HG03159 (cell line): ENCODE measurements around the gene ADIPOR2.
A peak's percentile ranks its signal among the peaks of the same experiment; 100 is the strongest.

Experiments
- ATAC-seq: cut with Tn5 transposase; IDR thresholded peaks from one replicate; pipeline ENCODE4 v1.9.1; 2021; ENCODE audit warnings: mild to moderate bottlenecking, moderate library complexity; ENCODE audit not compliant: unreplicated experiment

Gene ADIPOR2

DNA sequence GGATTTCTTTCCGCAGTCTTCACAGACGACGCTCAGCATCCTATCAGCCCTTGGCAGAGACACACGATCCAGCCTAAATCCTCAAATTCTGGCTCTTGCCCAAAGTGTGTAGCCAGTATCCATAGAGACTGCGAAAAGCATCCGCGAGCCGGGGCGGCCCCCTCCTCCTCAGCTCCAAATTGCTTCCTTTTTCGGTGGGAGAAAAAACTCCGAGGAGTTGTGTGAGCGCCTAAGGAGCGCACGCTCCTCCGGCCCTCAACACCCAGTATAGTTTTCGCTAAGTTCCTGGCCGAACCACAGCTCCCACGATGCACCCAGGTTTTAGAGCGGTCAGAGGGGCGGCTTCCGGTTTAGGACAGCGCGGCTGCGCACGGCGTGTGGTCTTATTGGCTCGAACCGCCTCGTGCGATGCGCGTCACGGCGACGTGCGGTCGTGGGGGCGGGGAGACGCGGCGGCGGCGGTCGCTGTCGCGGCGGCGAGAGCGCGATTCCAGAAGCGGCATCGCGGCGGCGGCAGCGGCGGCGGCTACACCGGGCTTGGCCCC is at the start of gene ADIPOR2:
ADIPOR2 (plus strand) TSS at position 493 of the 545 bp plus-strand sequence. CDS start 63,274 bp downstream, outside the sequence.
- ATAC-seq = peak; percentile 92

DNA sequence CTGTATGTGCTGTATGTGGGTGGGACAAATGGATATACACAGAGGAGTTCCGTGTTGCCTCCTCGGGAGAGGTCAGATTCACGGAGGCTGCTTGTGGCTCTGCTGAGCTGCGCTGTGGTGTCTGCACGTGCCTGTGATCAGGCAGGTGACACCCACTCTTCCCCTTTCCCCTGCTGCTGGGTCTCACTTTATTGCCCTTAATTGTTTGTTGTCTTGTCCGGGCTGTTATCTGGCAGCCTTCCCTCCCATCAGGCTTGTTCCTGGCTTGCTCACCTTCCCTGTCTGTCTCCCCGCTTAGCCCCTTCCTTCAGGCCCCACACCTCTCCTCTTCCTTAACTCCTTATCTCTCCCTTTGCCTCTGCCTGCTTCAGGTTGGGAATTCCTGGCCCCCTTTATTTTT is 48.4 kb upstream of the ADIPOR2 start:
- no peak for ATAC-seq

DNA sequence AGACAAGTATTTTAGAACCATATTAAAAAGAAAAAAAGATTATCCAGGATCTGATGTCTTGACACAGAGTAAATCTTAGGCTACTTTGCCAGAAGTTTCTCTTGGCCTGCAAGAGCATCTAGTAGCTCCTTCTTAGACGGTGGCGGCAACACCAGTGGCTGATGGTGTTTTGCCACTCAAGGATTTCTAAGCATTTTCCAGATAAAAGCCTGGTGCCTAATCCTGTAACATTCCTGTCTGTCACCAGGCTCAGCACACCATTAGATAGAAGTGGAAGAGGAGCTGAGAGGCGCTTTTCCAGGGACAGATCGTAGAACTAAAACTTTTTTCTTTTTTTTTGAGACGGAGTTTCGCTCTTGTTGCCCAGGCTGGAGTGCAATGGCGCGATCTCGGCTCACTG is 47.8 kb upstream of the ADIPOR2 start:
- ATAC-seq = no peak

- no peak for ATAC-seq
Observed at GRCh38 chr12:1643905-1644533, 46.9 kb upstream of the ADIPOR2 start.

- ATAC-seq = no peak
Observed at GRCh38 chr12:1644534-1645438, 46.1 kb upstream of the ADIPOR2 start.

DNA sequence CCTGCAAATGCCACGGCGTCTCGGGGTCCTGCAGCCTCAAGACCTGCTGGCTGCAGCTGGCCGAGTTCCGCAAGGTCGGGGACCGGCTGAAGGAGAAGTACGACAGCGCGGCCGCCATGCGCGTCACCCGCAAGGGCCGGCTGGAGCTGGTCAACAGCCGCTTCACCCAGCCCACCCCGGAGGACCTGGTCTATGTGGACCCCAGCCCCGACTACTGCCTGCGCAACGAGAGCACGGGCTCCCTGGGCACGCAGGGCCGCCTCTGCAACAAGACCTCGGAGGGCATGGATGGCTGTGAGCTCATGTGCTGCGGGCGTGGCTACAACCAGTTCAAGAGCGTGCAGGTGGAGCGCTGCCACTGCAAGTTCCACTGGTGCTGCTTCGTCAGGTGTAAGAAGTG is 45.1 kb upstream of the ADIPOR2 start:
- no peak for ATAC-seq

DNA sequence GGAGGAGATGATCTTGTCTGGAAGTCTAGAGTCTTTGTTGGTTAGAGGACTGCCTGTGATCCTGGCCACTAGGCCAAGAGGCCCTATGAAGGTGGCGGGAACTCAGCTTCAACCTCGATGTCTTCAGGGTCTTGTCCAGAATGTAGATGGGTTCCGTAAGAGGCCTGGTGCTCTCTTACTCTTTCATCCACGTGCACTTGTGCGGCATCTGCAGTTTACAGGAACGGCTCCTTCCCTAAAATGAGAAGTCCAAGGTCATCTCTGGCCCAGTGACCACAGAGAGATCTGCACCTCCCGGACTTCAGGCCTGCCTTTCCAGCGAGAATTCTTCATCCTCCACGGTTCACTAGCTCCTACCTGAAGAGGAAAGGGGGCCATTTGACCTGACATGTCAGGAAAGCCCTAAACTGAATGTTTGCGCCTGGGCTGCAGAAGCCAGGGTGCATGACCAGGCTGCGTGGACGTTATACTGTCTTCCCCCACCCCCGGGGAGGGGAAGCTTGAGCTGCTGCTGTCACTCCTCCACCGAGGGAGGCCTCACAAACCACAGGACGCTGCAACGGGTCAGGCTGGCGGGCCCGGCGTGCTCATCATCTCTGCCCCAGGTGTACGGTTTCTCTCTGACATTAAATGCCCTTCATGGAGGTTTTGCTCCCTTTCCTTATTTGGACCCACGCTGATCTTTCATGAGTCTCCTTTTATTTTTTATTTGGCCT is 44.1 kb upstream of the ADIPOR2 start:
- no peak for ATAC-seq

- ATAC-seq = no peak
Observed at GRCh38 chr12:1647285-1647669, 43.6 kb upstream of the ADIPOR2 start.

GRCh38 chr12:1650260-1650977 is 40.5 kb upstream of the ADIPOR2 start:
- ATAC-seq = no peak

GRCh38 chr12:1650978-1651361 is 39.9 kb upstream of the ADIPOR2 start:
- ATAC-seq = no peak

DNA sequence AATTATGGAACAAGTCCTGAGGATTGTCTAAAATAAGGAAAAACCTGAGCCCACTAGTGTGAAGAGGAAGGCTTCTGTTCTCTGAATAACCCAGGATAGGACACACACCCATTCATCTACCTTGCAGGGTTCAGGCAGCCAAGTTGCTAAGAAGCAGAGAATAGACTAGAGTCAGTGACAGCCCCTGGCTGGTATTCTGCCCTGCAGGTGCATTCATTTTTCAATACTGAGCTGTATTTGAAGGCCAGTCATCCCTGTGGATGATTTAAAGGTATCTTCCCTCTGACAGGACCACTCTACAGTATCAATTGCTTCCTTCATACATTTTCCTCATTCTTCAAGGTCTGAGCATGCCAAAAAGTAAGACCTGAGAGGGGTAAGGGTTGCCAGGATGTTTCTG is 38.9 kb upstream of the ADIPOR2 start:
- ATAC-seq = no peak

GRCh38 chr12:1655225-1655788 is 35.6 kb upstream of the ADIPOR2 start:
- ATAC-seq = no peak

DNA sequence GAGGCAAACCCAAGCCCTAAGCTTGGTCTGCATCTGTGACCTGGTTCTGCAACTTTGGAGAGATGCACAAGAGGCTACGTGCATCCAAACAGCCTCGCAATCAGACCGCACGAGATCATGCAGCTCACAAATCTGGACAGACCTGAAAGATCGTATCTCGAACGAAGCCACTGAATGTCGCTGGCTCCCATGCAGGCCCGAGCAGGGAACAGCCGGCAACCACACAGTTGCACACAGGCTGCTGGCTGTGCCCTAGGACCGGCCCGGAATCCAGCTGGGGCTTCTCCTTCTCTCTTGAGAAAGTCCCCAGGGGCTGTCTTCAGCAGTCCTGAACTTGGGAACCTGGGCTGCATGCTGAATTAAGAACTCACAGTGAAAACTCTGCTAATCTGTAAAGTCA is 34.0 kb upstream of the ADIPOR2 start:
- no peak for ATAC-seq

DNA sequence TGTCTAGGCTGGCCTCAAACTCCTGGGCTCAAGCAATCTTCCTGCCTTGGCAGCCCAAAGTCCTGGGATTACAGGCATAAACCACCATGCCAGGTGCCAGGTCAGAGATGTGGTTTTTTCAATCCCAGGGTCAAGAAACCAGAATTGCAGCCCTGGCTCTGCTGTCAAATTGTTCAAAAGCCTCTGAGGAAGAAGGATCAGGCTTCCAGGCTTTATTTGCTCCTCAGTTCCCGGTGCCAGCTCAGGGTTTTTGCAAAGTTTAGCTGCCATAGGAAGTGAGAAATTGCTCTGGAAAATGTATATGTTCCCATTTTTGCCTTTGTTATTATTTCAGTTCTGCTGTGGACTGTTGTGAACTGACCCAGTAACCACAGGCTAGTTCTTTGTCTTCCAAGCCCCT is 33.2 kb upstream of the ADIPOR2 start:
- no peak for ATAC-seq

DNA sequence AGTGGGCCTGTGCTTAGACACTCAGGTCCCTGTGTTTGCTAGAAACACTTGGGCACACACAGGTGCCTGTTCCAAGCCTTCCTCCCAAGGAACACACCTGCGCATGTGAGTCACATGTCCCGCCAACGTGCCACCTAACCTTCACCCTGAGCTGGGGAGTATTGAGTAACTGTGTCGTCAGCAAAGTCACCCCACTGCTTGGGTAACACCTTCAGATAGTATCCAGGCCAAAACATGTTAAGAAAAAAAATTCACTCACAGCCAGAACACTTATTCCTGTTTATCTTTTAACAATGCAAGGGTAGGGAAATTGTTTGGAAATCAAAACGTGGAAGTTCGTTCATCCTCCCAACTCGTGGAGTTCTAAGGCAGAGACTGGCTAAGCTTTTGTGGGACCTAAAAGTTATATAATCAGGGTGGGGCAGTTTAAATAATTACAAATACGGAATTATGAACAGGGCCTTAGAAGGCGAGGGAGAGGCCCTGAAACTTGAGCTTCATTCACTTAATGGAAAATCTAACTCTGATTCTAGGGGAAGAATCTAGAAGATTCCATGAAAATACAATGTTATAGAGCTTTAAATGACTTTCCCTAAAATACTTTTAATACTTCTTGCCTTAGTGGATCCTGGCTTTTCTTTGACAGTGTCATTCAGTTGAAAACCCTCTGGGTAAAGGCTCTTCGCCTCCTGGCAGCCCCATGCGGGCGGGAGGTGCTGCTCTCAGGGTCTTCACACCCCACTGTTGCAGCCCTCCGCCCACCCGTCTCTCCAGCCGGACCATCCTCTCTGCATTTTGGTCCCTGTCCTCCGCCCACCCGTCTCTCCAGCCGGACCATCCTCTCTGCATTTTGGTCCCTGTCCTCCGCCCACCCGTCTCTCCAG is 30.3 kb upstream of the ADIPOR2 start:
- ATAC-seq = no peak

GRCh38 chr12:1661553-1662335 is 29.1 kb upstream of the ADIPOR2 start:
- ATAC-seq = peak; percentile 71

- ATAC-seq = no peak
Observed at GRCh38 chr12:1662761-1663439, 28.0 kb upstream of the ADIPOR2 start.
